RPMI7951 (cell line): Measurements from ENCODE around the gene SMS. TPM values are rescaled to one million over a fixed set of nuclear protein-coding genes. Genes with fewer than 3 reads are reported as not detected.
A peak's percentile ranks its signal among the peaks of the same experiment; 100 is the strongest.

Source experiments
- DNase-seq: peaks from one replicate; pipeline ENCODE4 v3.0.0-alpha.2; 2012; ENCODE audit warnings: low read depth
- total RNA-seq: library from RNA; depleted of rRNA; stranded (reverse); fragments of >200 nt; shearing (Covaris generic); gene quantifications from 2 replicates; pipeline ENCODE4 v1.2.3, GENCODE V29; 2014

Gene SMS
- total RNA-seq, 1 experiment from 2014 or later, result 246 TPM

GRCh38 chrX:21975812-21976211, 35.3 kb downstream of the SMS start:
- no peak for DNase-seq

GRCh38 chrX:21978346-21978745, 37.8 kb downstream of the SMS start:
- no peak for DNase-seq

DNA sequence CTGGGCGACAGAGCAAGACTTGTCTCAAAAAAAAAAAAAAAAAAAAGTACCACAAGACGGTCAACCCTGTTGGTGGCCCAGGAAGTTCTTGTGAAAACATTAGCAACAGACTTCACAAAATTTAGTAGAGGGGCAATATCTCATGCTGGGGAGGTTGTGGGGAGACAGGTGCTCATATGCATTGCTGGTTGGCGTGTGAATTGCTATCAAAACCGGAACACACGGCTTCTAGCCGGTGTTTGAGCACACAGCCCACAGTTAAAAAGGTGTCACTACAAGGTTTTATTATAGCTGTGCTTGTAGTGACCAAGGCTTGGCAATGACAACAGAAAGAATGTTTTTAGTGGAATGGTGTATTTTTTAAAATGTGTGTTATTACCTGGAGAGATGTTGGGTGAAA, 41.8 kb downstream of the SMS start:
- DNase-seq, result no peak

GRCh38 chrX:21985332-21985777, 44.8 kb downstream of the SMS start:
- DNase-seq, result peak; percentile 69

DNA sequence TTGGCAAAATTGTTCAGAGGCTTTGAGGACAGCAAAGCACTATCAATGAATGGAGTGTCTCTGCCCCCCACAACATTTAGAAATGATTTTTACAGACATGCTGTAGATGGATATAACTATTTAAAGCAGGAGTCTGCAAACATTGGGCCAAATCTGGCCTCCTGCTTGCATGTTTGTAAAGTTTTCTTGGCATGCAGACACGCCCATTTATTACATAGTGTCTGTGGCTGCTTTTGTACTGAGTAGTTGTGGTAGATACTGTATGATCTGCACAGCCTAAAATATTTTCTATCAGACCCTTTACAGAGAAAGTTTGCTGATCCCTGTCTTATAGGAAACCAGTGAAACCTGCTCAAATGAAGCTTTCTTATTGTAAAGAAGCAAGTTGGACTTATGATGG, 46.1 kb downstream of the SMS start:
- no peak for DNase-seq

DNA sequence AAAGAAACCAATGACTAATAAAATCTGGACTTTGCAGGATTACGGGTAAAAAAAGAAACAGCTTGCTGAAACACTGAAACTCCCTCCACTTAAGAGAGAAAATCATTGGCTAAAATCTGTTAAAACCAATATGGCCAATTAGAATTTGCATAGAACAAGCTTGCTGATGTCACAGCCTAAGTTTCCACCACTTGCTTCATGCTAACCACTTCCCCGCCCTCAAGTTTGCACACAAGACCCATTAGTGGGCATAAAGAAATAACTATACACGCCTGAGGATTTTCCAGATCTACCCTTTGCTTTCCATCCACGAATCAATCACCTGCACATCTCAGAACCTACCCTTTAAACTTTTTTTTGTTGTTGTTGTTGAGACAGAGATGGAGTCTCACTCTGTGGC, 48.9 kb downstream of the SMS start:
- DNase-seq, result no peak

- no peak for DNase-seq
Measured at GRCh38 chrX:21990832-21991231, 50.3 kb downstream of the SMS start.

- no peak for DNase-seq
Measured at GRCh38 chrX:21991504-21991903, 51.0 kb downstream of the SMS start.

DNA sequence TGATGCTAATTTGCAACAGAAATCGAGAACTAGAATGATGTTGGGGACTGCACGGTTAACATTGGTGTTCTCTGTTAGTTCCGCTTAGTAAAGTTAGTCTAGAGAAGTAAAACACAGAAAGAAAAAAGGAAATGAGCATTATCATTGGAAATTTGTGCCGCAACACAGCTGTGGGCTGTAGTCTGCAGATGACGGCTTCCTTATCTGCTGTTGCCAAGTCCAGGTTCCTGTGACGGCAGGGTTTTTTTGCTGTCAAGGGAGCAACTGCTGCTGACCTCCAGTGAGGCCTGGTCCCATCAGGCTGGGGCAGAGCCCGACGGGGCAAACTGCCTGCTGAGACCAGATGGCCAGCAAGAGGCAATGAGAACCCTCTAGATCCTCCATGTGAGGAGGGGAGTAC, 52.8 kb downstream of the SMS start:
- no peak for DNase-seq

DNA sequence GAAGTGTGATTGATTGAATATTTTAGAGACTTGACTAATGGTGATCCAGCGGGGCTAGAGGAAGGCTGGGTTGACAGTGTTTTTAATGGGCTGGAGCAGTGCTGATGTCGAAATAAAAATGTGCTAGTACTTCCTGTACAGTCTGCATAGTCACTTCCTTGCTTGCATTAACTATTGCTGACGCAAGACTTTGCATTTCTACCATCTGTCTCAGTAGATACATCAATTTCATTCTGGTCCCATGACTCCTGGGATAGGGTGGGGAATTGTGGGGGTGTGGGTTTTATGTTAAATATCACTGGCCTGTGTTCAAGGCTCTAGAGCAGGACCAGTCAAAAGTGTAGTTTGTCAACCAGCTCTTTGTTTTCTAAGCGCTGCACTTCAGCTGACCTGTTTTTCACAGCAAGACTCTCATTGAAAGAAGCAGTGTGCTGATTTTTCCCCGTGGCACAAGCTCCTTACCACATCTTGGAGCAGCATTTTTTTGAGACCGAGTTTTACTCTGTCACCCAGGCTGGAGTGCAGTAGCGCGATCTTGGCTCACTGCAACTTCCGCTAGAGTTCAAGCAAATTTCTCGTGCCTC, 56.5 kb downstream of the SMS start:
- peak; percentile 35 for DNase-seq

- DNase-seq, result no peak
Measured at GRCh38 chrX:21998037-21998436, 57.5 kb downstream of the SMS start.

DNA sequence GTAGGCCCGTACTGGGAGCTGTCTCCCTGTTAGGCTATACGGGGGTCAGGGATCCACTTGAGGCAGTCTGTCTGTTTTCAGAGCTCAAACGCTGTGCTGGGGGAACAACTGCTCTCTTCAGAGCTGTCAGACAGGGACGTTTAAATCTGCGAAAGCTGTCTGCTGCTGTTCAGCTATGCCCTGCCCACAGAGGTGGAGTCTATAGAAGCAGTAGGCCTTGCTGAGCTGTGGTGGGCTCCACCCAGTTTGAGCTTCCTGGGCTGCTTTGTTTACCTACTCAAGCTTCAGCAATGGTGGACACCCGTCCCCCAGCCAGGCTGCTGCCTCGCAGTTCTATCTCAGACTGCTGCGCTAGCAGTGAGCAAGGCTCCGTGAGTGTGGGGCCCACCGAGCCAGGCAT, 64.4 kb downstream of the SMS start:
- DNase-seq, result no peak

- DNase-seq, result no peak
Measured at GRCh38 chrX:22012051-22012450, 71.5 kb downstream of the SMS start.

GRCh38 chrX:22012931-22013330, 72.4 kb downstream of the SMS start:
- no peak for DNase-seq

GRCh38 chrX:22015139-22015750, 74.7 kb downstream of the SMS start:
- DNase-seq, result no peak

DNA sequence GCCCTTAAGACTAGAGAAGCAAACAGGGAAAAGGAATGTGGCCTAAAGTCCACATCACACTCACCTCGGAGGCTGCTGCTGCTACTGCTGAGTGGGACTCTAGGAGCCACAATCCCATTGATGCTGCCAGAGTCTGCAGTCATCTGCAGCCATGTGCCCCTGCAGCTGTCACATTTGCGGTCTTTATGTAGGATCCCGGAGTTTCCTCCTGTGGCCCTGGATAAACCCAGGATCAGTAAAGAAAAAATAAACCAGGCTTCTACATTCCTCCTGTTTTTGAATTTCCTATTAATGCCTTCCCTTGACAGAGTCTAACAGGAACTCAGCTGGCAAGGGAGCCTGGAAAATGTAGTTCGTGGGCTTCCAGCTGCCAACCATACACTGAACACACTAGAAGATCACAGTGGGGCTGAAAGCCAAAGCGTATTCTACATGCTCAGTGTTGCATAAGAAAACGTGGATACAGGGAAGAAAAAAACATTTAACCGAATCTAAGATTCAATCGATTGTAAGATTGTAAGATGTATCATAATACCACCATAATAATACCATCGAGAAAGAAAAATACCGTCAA, 81.3 kb downstream of the SMS start:
- no peak for DNase-seq

DNA sequence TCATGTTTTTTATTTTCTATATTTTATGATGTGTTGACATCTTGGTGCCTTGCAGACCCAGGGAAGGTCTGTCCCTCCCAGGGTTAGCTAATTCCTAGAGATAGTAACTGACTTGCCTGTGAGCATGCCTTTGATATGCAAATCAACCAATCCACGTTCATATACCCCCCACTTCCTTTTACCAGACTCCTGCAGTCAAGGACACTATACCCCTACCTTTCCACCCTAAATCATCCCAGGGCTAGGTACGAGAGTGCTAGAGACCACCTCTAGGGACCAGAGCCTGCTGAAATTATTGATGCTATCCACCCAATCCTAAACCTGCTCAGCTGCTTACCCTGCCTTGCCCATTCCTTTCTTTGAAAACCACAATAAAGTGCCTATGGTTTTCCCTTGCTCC, 84.1 kb downstream of the SMS start:
- no peak for DNase-seq

DNA sequence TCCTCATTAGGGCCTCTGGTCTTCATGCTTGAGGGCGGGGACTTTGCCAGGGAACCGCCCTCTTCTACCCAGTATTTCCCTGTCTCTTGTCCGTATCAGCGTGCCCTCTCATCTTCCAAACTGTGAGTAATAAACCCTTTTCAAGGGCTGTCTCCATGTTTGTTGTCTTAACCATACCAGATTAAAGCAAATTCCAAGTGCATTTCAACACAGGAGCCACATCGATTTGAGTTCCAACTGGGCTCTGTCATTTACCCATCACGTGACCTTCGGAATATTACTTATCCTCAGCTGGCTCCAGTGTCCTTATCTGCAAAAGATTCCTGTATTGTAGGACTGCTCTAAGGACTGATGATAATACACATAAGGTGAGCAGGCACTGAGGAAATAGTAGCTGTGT, 85.2 kb downstream of the SMS start:
- DNase-seq, result no peak

DNA sequence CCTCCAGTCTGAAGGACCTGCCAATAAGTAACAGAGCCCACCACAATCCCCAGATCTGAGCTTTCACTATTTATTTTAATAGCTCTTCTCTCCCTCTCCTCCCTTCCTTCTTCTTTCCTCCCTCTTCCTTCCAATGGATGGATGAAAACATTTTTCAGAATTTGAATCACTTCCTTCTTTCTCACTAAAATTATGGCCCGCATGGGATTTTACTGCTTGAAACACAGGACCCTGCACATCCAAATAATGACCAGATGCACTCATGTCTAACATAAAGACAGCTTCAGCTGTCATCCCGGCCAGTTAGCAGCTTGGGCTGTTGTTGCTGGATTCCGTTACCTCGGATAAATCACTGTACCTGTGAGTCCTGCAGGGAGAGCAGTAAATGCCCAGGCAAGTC, 86.2 kb downstream of the SMS start:
- no peak for DNase-seq

GRCh38 chrX:22032084-22032483, 91.6 kb downstream of the SMS start, which contains the start of gene PHEX:
TSS of gene PHEX (plus strand) at chrX:22032325. CDS start at chrX:22033006, 681 bp downstream.
- DNase-seq, result no peak

- DNase-seq, result no peak
Measured at GRCh38 chrX:22032506-22032905, 92.0 kb downstream of the SMS start.

DNA sequence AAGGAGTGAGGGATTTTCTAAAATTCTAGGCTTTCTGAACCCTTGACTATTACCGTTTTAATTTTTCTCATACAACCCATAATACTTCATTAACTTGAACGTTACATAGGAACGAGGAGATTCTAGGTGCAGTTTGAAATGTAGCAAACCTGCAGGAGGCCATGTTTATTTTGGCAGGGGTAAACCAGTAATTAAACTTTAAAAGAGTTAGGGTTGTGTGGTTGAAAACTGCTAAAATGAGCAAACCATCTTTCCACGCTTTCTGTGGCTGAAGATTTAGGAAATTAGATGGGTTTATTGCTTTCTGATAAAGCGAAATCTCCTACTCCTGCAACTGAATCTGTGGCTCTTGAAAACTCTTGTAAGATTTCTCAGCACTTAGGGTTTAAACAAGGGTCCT, 93.3 kb downstream of the SMS start:
- no peak for DNase-seq

DNA sequence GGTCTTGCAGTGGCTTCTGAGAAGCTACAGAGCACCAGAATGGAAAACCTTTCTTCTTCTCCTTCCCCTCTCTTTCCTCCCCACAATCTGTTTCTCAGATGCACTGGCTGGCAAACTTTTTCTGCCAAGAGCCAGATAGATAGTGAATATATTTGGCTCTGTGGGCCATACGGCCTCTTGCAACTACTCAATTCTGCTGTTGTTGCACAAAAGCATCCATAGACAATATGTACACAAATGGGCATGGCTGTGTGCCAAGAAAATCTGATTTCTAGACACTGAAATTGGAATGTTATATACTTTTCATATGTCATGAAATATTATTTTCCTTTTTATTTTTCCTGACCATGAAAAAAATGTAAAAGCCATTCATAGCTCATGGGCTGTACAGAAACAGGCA, 94.7 kb downstream of the SMS start:
- no peak for DNase-seq

GRCh38 chrX:22037225-22037624, 96.7 kb downstream of the SMS start:
- no peak for DNase-seq
